GM18867 (cell line): ENCODE results near the gene RAD51.

Experiments used
- ATAC-seq: cut with Tn5 transposase; IDR thresholded peaks from one replicate; pipeline ENCODE4 v1.9.1; 2021; ENCODE audit warnings: mild to moderate bottlenecking, moderate library complexity; ENCODE audit not compliant: unreplicated experiment

RAD51 gene

DNA sequence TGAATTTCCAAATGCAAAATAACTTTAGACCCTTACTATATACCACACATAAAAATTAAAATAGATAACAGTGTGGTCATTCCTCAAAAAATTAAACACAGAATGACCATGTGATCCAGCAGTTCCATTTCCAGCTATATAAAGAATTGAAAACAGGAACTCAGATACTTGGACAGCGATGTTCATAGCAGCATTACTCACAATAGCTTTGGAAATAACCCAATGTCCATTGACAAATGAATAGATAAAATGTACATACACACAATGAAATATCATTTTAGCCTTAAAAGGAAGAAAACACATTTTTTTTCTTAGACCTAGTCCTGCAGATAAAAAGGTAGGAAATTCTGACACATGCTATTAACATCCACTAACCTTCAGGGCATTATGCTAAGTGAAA, 26.7 kb downstream of the RAD51 start:
- ATAC-seq, result no peak

DNA sequence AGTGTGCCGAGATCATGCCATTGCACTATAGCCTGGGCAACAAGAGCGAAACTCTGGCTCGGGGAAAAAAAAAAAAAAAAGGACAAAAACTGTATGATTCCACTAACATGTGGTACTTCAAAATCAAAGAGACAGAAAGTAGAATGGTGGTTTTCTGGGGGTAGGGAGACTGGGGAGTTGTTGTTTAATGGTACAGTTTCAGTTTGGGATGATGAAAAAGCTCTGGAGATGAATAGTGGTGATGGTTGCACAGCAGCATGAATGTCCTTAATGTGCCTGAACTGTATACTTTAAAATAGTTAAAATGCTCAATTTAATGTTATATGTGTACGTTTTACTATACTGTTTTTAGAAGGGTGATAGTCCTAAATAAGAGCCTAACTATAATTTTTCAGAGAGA, 27.4 kb downstream of the RAD51 start:
- ATAC-seq, result no peak

DNA sequence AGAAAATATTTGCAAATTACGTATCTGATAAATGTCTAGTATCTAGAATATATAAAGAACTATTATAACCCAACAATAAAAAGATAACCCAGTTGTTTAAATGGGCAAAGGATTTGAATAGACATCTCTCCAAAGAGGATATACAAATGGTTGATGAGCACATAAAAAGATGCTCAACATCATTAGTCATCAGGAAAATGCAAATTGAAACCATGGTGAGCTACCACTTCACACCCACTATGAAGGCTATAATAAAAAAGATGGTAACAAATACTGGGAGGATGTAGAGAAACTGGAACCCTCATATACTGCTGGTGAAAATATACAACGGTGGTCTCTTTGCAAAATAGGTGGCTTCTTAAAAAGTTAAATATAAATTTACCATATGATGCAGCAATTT, 28.0 kb downstream of the RAD51 start:
- ATAC-seq, result no peak

DNA sequence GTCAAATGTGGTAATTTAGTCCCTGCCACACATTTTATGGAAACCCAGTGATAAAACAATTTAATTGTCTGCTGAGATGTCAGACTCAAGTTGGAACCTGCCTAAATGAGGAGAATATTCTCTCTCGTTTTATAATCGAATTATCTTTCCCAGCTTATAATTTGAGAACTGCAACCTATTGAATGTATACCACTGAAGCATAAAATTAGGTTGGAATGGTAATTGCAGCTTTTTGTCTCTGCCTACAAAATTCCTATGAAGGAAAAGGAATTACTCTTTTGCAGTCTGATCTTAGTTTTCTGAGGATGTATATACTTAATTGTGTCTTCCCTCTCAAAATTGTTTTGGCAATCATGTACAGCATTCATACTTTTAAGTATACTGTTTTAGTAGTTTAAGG, 28.9 kb downstream of the RAD51 start:
- ATAC-seq, result no peak

GRCh38 chr15:40731034-40731433, 36.1 kb downstream of the RAD51 start:
- no peak for ATAC-seq

DNA sequence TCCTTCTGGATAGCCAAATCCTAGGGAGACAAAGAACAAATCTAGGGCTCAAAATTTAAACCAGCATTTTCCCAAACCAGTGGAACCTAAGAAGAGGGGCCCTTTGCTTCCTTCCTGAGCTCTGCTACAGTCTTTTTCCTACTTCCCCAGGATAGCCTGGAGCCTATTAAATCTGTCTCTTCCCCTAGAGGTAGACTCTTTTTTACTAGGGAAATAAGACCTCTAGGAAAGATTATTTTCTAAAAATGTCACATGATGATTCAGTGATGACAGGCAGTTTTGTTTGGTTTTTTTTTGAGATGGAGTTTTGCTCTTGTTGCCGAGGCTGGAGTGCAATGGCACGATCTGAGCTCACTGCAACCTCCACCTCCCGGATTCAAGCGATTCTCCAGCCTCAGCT, 41.6 kb downstream of the RAD51 start:
- no peak for ATAC-seq

- no peak for ATAC-seq
These were observed 42.1 kb downstream of the RAD51 start for GRCh38 chr15:40737048-40737447.

GRCh38 chr15:40739047-40739446, 44.1 kb downstream of the RAD51 start:
- no peak for ATAC-seq

DNA sequence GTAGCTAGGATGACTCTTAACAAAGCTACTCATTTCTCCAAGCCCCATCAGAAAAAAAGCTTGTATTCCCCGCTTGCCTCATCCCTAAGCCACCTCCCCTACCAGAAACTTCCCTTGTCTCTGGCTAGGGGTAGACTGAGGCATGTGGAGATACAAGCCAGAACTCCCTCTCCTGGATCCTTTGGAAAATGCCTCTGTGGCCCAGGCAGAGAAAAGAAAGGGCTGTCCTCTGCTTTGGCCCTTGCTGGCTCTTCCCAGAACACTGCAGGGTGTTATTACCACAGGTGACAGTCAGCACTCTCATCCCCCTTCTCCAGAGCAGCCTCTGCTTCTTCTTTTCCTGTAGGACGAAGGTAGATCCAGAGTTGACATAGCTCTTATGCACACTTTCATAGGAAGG, 44.9 kb downstream of the RAD51 start:
- ATAC-seq, result no peak

- ATAC-seq, result no peak
These were observed 48.5 kb downstream of the RAD51 start for GRCh38 chr15:40743485-40743901.

- ATAC-seq, result no peak
These were observed 49.2 kb downstream of the RAD51 start for GRCh38 chr15:40743921-40744814.

DNA sequence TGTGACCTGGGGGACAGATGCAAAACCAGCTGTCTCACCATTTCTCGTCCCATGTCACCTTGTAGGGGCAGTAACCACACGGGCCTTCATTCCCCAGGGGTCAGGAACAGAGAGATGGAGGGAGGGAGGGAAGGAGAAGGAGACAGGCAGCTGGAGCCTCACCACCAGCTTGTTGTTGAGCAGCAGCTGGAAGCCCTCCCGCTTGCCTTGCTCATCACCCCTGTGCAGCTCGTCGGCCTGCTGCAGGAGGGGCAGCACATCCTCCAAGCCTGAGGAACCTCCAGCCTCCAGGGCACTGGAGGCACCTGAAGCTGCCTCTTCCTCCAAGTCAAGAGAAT, 49.8 kb downstream of the RAD51 start:
- no peak for ATAC-seq

- ATAC-seq, result no peak
These were observed 52.0 kb downstream of the RAD51 start for GRCh38 chr15:40746916-40747418.

- ATAC-seq, result no peak
These were observed 53.0 kb downstream of the RAD51 start for GRCh38 chr15:40747685-40748631.

DNA sequence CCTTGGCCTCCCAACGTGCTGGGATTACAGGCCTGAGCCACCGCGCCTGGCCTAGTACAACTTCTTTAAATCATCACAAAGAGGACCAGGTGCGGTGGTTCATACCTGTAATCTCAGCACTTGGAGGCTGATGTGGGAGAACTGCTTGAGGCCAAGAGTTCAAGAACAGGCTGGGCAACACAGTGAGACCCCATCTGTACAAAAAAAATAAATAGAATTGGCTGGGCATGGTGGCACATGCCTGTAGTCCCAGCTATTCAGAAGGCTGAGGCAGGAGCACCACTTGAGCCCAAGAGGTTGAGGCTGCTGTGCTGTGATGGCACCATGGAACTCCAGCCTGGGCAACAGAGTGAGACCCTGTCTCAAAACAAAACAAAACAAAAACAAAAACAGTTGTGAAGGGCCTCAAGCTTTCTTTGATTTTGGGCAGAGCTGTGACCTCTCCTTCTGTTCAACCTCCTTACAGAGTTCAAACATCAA, 54.2 kb downstream of the RAD51 start:
- no peak for ATAC-seq

DNA sequence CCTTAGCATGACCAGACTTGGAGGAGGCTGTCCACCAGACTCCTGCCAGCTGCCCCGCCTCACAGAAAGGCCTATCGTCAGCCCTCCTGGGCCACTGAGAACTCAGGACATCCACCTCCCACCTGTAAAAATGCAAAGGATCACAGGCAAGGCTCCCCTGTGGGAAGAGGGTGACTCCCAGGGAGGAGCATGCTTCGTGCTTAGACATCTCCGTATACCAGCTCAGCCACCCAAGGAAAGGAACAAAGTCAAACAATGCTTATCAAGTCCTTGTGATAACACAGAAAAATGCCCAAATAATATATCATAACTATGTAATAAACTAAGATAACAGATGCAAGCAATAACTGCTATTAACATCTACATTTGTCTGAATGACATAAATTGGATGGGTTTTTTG, 55.9 kb downstream of the RAD51 start:
- no peak for ATAC-seq

GRCh38 chr15:40751745-40752144, 56.8 kb downstream of the RAD51 start:
- no peak for ATAC-seq

GRCh38 chr15:40754574-40754882, 59.6 kb downstream of the RAD51 start:
- peak; percentile 14 for ATAC-seq

GRCh38 chr15:40754883-40755811, 60.2 kb downstream of the RAD51 start, which contains the start of gene RMDN3:
TSS of gene RMDN3 (minus strand) at chr15:40755254. CDS start at chr15:40754783, 471 bp downstream.
- ATAC-seq, result peak; percentile 77

GRCh38 chr15:40755812-40756208, 60.8 kb downstream of the RAD51 start:
- no peak for ATAC-seq

- ATAC-seq, result no peak
These were observed 62.0 kb downstream of the RAD51 start for GRCh38 chr15:40756938-40757337.
